Common myeloid progenitor, CD34-positive (primary cell): ENCODE results near the gene ANKH.
A peak's percentile ranks its signal among the peaks of the same experiment; 100 is the strongest.
"Not testable (repeated sequence)": the region's sequence is repeated elsewhere in the genome, so short reads cannot be mapped to it uniquely, and the experiment has no call there.

ENCODE experiments used
- CTCF ChIA-PET: fragments of 350-600 bp; sonication (Branson Sonifier 250); formaldehyde crosslinking; loops from one replicate; lab custom pipeline; 2021; ENCODE audit warnings: antibody characterized with exemption; lab: Charles Lee
- POLR2A ChIA-PET: fragments of 350-600 bp; sonication (Branson Sonifier 250); formaldehyde crosslinking; loops from one replicate; lab custom pipeline; 2021; ENCODE audit warnings: antibody characterized with exemption; lab: Charles Lee
- DNase-seq, 3 donors: peaks; one replicate each; pipeline versions ENCODE4 v3.0.0 to v3.0.0-alpha.2; 2013
- H3K27ac ChIP-seq, 2 experiments: 1 replicate in 1 of 2; 2 replicates in 1 of 2; pipeline ENCODE4 v1.7.0; 2013; ENCODE audit warnings: inconsistent platforms in 2 of 2, low read length in 2 of 2, mild to moderate bottlenecking in 2 of 2, low read depth in 1 of 2, moderate library complexity in 1 of 2; ENCODE audit not compliant: severe bottlenecking in 2 of 2, insufficient read depth in 1 of 2, poor library complexity in 1 of 2
- H3K27me3 ChIP-seq, 5 experiments: replicated peaks in 2 of 5; 1 replicate in 3 of 5; 2 replicates in 2 of 5; pipeline versions ENCODE4 v1.6.1 to v1.7.0; 2013; ENCODE audit warnings: low read length in 4 of 5, mild to moderate bottlenecking in 2 of 5, moderate library complexity in 2 of 5, inconsistent platforms in 1 of 5; ENCODE audit not compliant: insufficient read depth in 5 of 5, control insufficient read depth in 4 of 5
- H3K36me3 ChIP-seq, 4 experiments: 1 replicate in 2 of 4; 2 replicates in 2 of 4; pipeline versions ENCODE4 v1.6.1 to v1.7.0; 2013; ENCODE audit warnings: low read length in 3 of 4, control low read depth in 1 of 4, mild to moderate bottlenecking in 1 of 4; ENCODE audit not compliant: control insufficient read depth in 4 of 4, insufficient read depth in 4 of 4
- H3K4me1 ChIP-seq, 4 experiments: 1 replicate in 3 of 4; 2 replicates in 1 of 4; pipeline versions ENCODE4 v1.6.1 to v1.7.1; 2013; ENCODE audit warnings: low read length in 3 of 4, mild to moderate bottlenecking in 3 of 4, control low read depth in 1 of 4, inconsistent platforms in 1 of 4, moderate library complexity in 1 of 4; ENCODE audit not compliant: control insufficient read depth in 4 of 4, insufficient read depth in 4 of 4; ENCODE audit errors: control extremely low read depth in 1 of 4
- H3K4me3 ChIP-seq, 7 experiments: 1 replicate in 4 of 7; 2 replicates in 3 of 7; pipeline versions ENCODE4 v1.5.1 to v1.7.0; 2013; ENCODE audit warnings: mild to moderate bottlenecking in 7 of 7, low read length in 6 of 7, moderate library complexity in 6 of 7, inconsistent platforms in 2 of 7, low read depth in 2 of 7, control low read depth in 1 of 7; ENCODE audit not compliant: insufficient read depth in 4 of 7, control insufficient read depth in 1 of 7; ENCODE audit errors: extremely low read depth in 1 of 7
- H3K9me3 ChIP-seq, 5 experiments: 1 replicate in 4 of 5; 2 replicates in 1 of 5; pipeline versions ENCODE4 v1.6.1 to v1.7.1; 2013; ENCODE audit warnings: low read length in 4 of 5, mild to moderate bottlenecking in 2 of 5, inconsistent platforms in 1 of 5, low read depth in 1 of 5, moderate library complexity in 1 of 5; ENCODE audit not compliant: control insufficient read depth in 4 of 5, insufficient read depth in 2 of 5; ENCODE audit errors: control extremely low read depth in 1 of 5
- WGBS: methylation state at CpG from one replicate; pipeline ENCODE4 v1.1.5; 2013; ENCODE audit not compliant: insufficient coverage; 5-methylcytosine and 5-hydroxymethylcytosine counted together

The ANKH gene

GRCh38 chr5:14818931-14819790 is 52.4 kb downstream of the ANKH start:
- H3K27me3 ChIP-seq = no peaks in the 10 kb centered on the region
- WGBS = 95% methylated on average over 8 of the region's 14 CpGs
- H3K27ac ChIP-seq = no peak overlapping the region
- ChIA-PET CTCF (interaction anchor here (0.6 to 1.6 kb wide), 2 partner anchors 10 to 116 kb away, joined by 3 read pairs; no protein-coding TSS in a partner anchor), POLR2A (no interaction called here)
- no peak for DNase-seq
- H3K9me3 ChIP-seq = no peaks in the 10 kb centered on the region
- no peaks in the 10 kb centered on the region for H3K36me3 ChIP-seq
- no peak overlapping the region for H3K4me3 ChIP-seq
- H3K4me1 ChIP-seq = no peaks in the 10 kb centered on the region

- POLR2A ChIA-PET, H3K36me3 ChIP-seq, H3K9me3 ChIP-seq, H3K27me3 ChIP-seq, H3K4me3 ChIP-seq, H3K4me1 ChIP-seq, DNase-seq, H3K27ac ChIP-seq, CTCF ChIA-PET: not testable (repeated sequence)
- WGBS = no CpG with 5 or more reads among the region's 2 CpGs
These were observed 53.8 kb downstream of the ANKH start for GRCh38 chr5:14817762-14818136.

- DNase-seq = no peak
These were observed 54.4 kb downstream of the ANKH start for GRCh38 chr5:14816999-14817761.

GRCh38 chr5:14816374-14816998 is 55.1 kb downstream of the ANKH start:
- H3K27ac ChIP-seq = no peak overlapping the region
- H3K4me1 ChIP-seq = peaks cover 0 to 3% (median 1%) of the 10 kb centered on the region in 4 experiments
- no peaks in the 10 kb centered on the region for H3K36me3 ChIP-seq
- ChIA-PET POLR2A (no interaction called here), CTCF (no interaction called here)
- no peaks in the 10 kb centered on the region for H3K9me3 ChIP-seq
- DNase-seq = peak in 2 of 3 donors; percentile 33 to 38
- no peaks in the 10 kb centered on the region for H3K27me3 ChIP-seq
- WGBS = 91% methylated on average over 8 of the region's 11 CpGs
- H3K4me3 ChIP-seq = no peak overlapping the region

More at GRCh38 chr5:14816999-14817761, 54.4 kb downstream of the ANKH start:
- Histone ChIP-seq H3K27me3 (no peaks in the 10 kb centered on the region), H3K4me3 (no peak overlapping the region), H3K4me1 (no peaks in the 10 kb centered on the region), H3K27ac (no peak overlapping the region), H3K9me3 (no peaks in the 10 kb centered on the region), H3K36me3 (no peaks in the 10 kb centered on the region)
- 98% methylated on average over 5 of the region's 6 CpGs for WGBS
- POLR2A ChIA-PET = no interaction called here
- CTCF ChIA-PET = no interaction called here

- Histone ChIP-seq H3K27me3 (no peaks in the 10 kb centered on the region), H3K36me3 (no peaks in the 10 kb centered on the region), H3K9me3 (no peaks in the 10 kb centered on the region), H3K27ac (no peak overlapping the region), H3K4me1 (peaks cover 7 to 26% (median 18%) of the 10 kb centered on the region in 4 experiments), H3K4me3 (no peak overlapping the region)
- no peak for DNase-seq
- CTCF ChIA-PET = interaction anchor here (1.8 kb wide), 1 partner anchor 13 kb away, joined by 5 read pairs; no protein-coding TSS in a partner anchor
- POLR2A ChIA-PET = no interaction called here
- 92% methylated on average over 3 of the region's 3 CpGs for WGBS
These were observed 57.8 kb downstream of the ANKH start for GRCh38 chr5:14813747-14814146.

- Histone ChIP-seq H3K4me3 (no peak overlapping the region), H3K27ac (no peak overlapping the region), H3K9me3 (no peaks in the 10 kb centered on the region), H3K36me3 (no peaks in the 10 kb centered on the region), H3K4me1 (peaks cover 7 to 26% (median 18%) of the 10 kb centered on the region in 4 experiments), H3K27me3 (no peaks in the 10 kb centered on the region)
- ChIA-PET CTCF (interaction anchor here (0.9 kb wide), 1 partner anchor 17 kb away, joined by 4 read pairs; no protein-coding TSS in a partner anchor), POLR2A (no interaction called here)
- DNase-seq = no peak
- WGBS = 66% methylated on average over 4 of the region's 5 CpGs
These were observed 59.4 kb downstream of the ANKH start for GRCh38 chr5:14812166-14812565.
